Measurements from ENCODE around the gene DPM3.
"Not testable (repeated sequence)": the region's sequence is repeated elsewhere in the genome, so short reads cannot be mapped to it uniquely, and the experiment has no call there.

DNA sequence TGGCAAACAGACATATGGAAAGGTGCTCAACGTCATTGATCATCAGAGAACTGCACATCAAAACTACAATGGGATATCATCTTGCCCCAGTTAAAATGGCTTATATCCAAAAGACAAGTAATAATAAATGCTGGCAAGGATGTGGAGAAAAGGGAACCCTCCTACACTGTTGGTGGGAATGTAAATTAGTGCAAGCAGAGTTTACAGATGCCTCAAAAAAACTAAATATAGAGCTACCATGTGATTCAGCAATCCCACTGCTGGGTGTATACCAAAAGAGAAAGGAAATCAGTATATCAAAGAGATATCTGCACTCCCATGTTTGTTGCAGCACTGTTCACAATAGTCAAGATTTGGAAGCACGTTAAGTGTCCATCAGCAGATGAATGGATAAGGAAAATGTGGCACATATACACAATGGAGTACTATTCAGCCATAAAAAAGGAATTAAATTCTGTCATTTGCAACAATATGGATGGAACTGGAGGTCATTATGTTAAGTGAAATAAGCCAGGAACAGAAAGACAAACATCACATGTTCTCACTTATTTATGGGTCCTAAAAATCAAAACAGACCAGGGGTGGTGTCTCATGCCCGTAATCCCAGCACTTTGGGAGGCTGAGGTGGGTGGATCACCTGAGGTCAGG is 15.8 kb upstream of the DPM3 start:
- TF ChIP-seq, protein P1, sequence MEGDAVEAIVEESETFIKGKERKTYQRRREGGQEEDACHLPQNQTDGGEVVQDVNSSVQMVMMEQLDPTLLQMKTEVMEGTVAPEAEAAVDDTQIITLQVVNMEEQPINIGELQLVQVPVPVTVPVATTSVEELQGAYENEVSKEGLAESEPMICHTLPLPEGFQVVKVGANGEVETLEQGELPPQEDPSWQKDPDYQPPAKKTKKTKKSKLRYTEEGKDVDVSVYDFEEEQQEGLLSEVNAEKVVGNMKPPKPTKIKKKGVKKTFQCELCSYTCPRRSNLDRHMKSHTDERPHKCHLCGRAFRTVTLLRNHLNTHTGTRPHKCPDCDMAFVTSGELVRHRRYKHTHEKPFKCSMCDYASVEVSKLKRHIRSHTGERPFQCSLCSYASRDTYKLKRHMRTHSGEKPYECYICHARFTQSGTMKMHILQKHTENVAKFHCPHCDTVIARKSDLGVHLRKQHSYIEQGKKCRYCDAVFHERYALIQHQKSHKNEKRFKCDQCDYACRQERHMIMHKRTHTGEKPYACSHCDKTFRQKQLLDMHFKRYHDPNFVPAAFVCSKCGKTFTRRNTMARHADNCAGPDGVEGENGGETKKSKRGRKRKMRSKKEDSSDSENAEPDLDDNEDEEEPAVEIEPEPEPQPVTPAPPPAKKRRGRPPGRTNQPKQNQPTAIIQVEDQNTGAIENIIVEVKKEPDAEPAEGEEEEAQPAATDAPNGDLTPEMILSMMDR (IDR thresholded peaks at IDR 0.05): not testable (repeated sequence)
- TF ChIP-seq POLR2A (IDR thresholded peaks at IDR 0.05): not testable (repeated sequence)

All from right lobe of liver (tissue), 4 donors.